Natural killer cell treated with Interleukin-12 subunit alpha and Interleukin-12 subunit beta and Interleukin-15 and Interleukin-18, amount 100 ng/mL, for 72 hours (primary cell): ENCODE data around the gene ANKRD65. TPM values are rescaled to one million over a fixed set of nuclear protein-coding genes. Genes with fewer than 3 reads are reported as not detected.
A peak's percentile ranks its signal among the peaks of the same experiment; 100 is the strongest.
"Not testable (repeated sequence)": the region's sequence is repeated elsewhere in the genome, so short reads cannot be mapped to it uniquely, and the experiment has no call there.

Experiments
- ATAC-seq, 2 donors: fragments of 150-1000 bp; cut with Tn5 transposase in 1 of 2; sonication (Bioruptor Pico), chemical (Tn5 transposase) in 1 of 2; 2 replicates each; pipeline ENCODE4 v1.10.0; 2021
- DNase-seq: peaks from one replicate; pipeline ENCODE4 v3.0.0; 2022; ENCODE audit warnings: low spot score
- H3K27ac Mint-ChIP-seq, 2 donors: 1 replicate in 1 of 2; 2 replicates in 1 of 2; pipeline ENCODE4 v1.8.0; 2022; ENCODE audit warnings: mixed read lengths in 2 of 2, mild to moderate bottlenecking in 1 of 2, moderate library complexity in 1 of 2
- H3K27me3 Mint-ChIP-seq, 2 donors: 1 replicate in 1 of 2; 2 replicates in 1 of 2; pipeline ENCODE4 v1.8.0; 2022; ENCODE audit warnings: mixed read lengths in 2 of 2
- H3K36me3 Mint-ChIP-seq: one replicate; pipeline ENCODE4 v1.8.0; 2022; ENCODE audit warnings: mixed read lengths
- H3K4me1 Mint-ChIP-seq, 2 donors: 1 replicate in 1 of 2; 2 replicates in 1 of 2; pipeline ENCODE4 v1.8.0; 2022; ENCODE audit warnings: low read depth in 2 of 2, mixed read lengths in 2 of 2, mild to moderate bottlenecking in 1 of 2
- H3K4me3 Mint-ChIP-seq: one replicate; pipeline ENCODE4 v1.8.0; 2022; ENCODE audit warnings: mixed read lengths
- H3K9me3 Mint-ChIP-seq: 2 replicates; pipeline ENCODE4 v1.8.0; 2022; ENCODE audit warnings: mixed read lengths
- total RNA-seq, 2 donors: library from RNA; stranded (reverse); gene quantifications; one replicate each; pipeline ENCODE4 v1.2.3, GENCODE V29; 2022

The ANKRD65 gene
- not detected for total RNA-seq

GRCh38 chr1:1421147-1421906 is at the start of gene ANKRD65:
TSS of gene ANKRD65 (minus strand) at chr1:1421276. CDS start at chr1:1421005, 271 bp downstream.
- DNase-seq (peak; percentile 55), ATAC-seq (no peak)
- Mint-ChIP-seq H3K27ac (no peak within 1 kb of the TSS), H3K4me3 (no peak within 1 kb of the TSS), H3K36me3 (no peaks in the 10 kb centered on the region), H3K9me3 (no peaks in the 10 kb centered on the region), H3K4me1 (peaks cover 5 to 6% of the 10 kb centered on the region in 2 donors), H3K27me3 (peaks cover 7 to 8% of the 10 kb centered on the region in 2 donors)

GRCh38 chr1:1468196-1468985 is 47.3 kb upstream of the ANKRD65 start:
- not testable (repeated sequence) for H3K27ac Mint-ChIP-seq, ATAC-seq, H3K4me1 Mint-ChIP-seq, H3K36me3 Mint-ChIP-seq, H3K9me3 Mint-ChIP-seq, DNase-seq, H3K4me3 Mint-ChIP-seq, H3K27me3 Mint-ChIP-seq

DNA sequence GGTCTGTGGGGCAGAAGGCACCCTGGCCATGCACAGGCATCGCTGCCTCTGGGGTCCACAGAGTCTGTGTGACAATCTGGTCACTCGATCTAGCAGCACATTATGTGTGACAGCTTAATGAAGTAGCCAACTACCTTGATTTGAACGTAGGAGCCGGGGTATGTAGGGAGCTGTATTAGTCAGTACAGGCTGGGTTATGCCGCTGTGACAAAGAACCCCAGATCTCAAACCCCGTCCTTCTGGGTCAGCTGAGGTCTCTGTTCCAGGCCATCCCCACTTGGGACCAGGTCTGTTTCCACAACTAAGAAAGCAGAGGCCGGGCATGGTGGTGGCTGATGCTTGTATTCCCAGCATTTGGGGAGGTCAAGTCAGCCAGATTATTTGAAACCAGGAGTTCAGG is 42.2 kb upstream of the ANKRD65 start:
- Mint-ChIP-seq H3K27ac (no peak overlapping the region), H3K4me1 (no peaks in the 10 kb centered on the region), H3K4me3 (no peak overlapping the region), H3K27me3 (peaks cover 0 to 2% of the 10 kb centered on the region in 2 donors), H3K36me3 (no peaks in the 10 kb centered on the region), H3K9me3 (no peaks in the 10 kb centered on the region)
- ATAC-seq, result no peak
- no peak for DNase-seq

- H3K9me3 Mint-ChIP-seq, result no peaks in the 10 kb centered on the region
- peak overlapping the region in 1 of 2 donors; percentile 48 for H3K27ac Mint-ChIP-seq
- H3K36me3 Mint-ChIP-seq, result no peaks in the 10 kb centered on the region
- no peak for DNase-seq
- H3K27me3 Mint-ChIP-seq, result peaks cover 0 to 2% of the 10 kb centered on the region in 2 donors
- no peaks in the 10 kb centered on the region for H3K4me1 Mint-ChIP-seq
- peak; percentile 22 to 68 for ATAC-seq
- H3K4me3 Mint-ChIP-seq, result no peak overlapping the region
These were observed 41.4 kb upstream of the ANKRD65 start for GRCh38 chr1:1462318-1462966.

- Mint-ChIP-seq H3K27me3 (peaks cover 0 to 2% of the 10 kb centered on the region in 2 donors), H3K9me3 (no peaks in the 10 kb centered on the region), H3K27ac (peak overlapping the region in 1 of 2 donors; percentile 48), H3K4me1 (no peaks in the 10 kb centered on the region), H3K36me3 (no peaks in the 10 kb centered on the region), H3K4me3 (no peak overlapping the region)
- DNase-seq (no peak), ATAC-seq (no peak)
These were observed 40.7 kb upstream of the ANKRD65 start for GRCh38 chr1:1461721-1462317.

GRCh38 chr1:1460540-1461130 is 39.6 kb upstream of the ANKRD65 start:
- no peaks in the 10 kb centered on the region for H3K4me1 Mint-ChIP-seq
- no peaks in the 10 kb centered on the region for H3K36me3 Mint-ChIP-seq
- peaks cover 0 to 2% of the 10 kb centered on the region in 2 donors for H3K27me3 Mint-ChIP-seq

DNA sequence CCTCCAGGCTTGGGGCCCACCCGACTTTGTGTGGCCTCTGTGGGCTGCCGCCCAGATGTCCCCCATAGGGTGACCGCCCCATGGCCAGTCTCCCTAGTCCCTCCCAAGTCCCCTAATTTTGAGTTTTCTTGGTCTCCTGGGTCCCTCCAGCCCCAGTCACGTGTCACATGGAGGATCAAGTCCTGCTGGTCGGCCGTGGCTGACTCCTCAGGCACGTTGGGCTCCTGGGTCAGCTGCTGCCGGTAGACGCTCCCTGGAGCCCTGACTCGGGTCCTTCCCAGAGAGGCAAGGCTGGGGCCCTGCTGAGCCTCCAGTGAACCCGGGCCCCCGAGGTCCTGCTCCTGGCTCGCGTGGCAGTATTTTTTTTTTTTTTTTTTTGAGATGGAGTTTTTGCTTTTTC is 38.6 kb upstream of the ANKRD65 start:
- not testable (repeated sequence) for H3K4me1 Mint-ChIP-seq, H3K9me3 Mint-ChIP-seq, DNase-seq, H3K36me3 Mint-ChIP-seq, H3K27ac Mint-ChIP-seq, H3K4me3 Mint-ChIP-seq, ATAC-seq, H3K27me3 Mint-ChIP-seq

More at GRCh38 chr1:1460540-1461130, 39.6 kb upstream of the ANKRD65 start:
- DNase-seq, result no peak
- H3K9me3 Mint-ChIP-seq, result no peaks in the 10 kb centered on the region
- no peak overlapping the region for H3K4me3 Mint-ChIP-seq
- H3K27ac Mint-ChIP-seq, result no peak overlapping the region
- ATAC-seq, result no peak

DNA sequence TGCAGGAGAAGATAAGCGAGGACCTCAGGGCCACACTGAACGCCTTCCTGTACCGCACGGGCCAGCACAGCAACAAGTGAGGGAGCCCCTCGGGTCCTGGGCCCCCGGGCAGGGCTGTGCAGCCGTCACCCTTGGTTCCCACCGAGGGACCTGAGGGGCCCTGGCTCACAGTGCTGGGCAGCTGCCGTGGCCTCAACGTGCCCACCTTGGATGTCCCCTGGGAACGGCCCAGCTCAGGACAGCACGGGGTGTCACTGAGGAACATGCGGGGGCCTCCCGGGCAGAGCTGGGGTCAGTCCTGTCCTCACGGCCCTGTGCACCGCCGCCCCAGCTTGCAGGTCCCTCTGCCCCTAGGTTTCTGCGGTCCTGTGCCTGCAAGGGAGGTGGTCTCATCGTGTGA is 38.1 kb upstream of the ANKRD65 start:
- ATAC-seq, DNase-seq, H3K36me3 Mint-ChIP-seq, H3K27me3 Mint-ChIP-seq, H3K9me3 Mint-ChIP-seq, H3K4me1 Mint-ChIP-seq, H3K27ac Mint-ChIP-seq, H3K4me3 Mint-ChIP-seq: not testable (repeated sequence)

DNA sequence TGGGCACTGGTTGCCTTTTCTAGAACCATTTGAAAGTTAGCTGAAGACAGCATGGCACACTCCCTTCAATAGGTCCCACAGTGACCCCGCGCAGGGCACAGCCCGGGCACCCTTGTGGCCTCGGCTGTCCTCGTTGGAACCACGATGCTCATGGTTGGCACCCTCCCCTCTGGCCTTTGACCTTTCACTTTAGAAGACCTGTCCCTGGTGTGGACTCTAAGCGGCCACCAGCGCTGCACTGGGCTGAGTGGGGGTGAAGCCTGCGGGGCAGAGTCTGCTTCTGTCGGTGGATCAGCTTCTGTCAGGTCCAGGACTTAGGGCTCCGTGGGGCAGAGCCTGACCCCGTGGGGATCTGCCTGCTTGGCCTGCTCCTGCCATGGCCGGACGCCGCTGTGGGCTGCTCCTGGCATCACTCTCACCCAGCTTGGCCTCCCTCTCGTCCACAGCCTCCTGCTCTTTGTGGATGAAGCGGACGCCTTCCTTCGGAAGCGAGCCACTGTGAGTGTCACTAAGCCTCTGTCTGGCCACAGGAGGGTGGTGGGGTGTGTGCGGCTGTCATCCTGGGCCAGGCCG is 35.7 kb upstream of the ANKRD65 start:
- not testable (repeated sequence) for H3K27me3 Mint-ChIP-seq, H3K27ac Mint-ChIP-seq, H3K4me3 Mint-ChIP-seq, H3K36me3 Mint-ChIP-seq, H3K4me1 Mint-ChIP-seq, DNase-seq, H3K9me3 Mint-ChIP-seq
- peak in 1 of 2 donors; percentile 24 for ATAC-seq

GRCh38 chr1:1455934-1456333 is 34.9 kb upstream of the ANKRD65 start:
- H3K9me3 Mint-ChIP-seq, H3K27ac Mint-ChIP-seq, H3K27me3 Mint-ChIP-seq: not testable (repeated sequence)

GRCh38 chr1:1455366-1455884 is 34.3 kb upstream of the ANKRD65 start:
- Mint-ChIP-seq H3K4me1 (no peaks in the 10 kb centered on the region), H3K9me3 (no peaks in the 10 kb centered on the region), H3K27me3 (no peaks in the 10 kb centered on the region), H3K36me3 (no peaks in the 10 kb centered on the region), H3K4me3 (no peak overlapping the region), H3K27ac (no peak overlapping the region)
- ATAC-seq, result no peak
- DNase-seq, result no peak

More at GRCh38 chr1:1455934-1456333, 34.9 kb upstream of the ANKRD65 start:
- not testable (repeated sequence) for H3K4me1 Mint-ChIP-seq, H3K4me3 Mint-ChIP-seq, H3K36me3 Mint-ChIP-seq, DNase-seq, ATAC-seq

DNA sequence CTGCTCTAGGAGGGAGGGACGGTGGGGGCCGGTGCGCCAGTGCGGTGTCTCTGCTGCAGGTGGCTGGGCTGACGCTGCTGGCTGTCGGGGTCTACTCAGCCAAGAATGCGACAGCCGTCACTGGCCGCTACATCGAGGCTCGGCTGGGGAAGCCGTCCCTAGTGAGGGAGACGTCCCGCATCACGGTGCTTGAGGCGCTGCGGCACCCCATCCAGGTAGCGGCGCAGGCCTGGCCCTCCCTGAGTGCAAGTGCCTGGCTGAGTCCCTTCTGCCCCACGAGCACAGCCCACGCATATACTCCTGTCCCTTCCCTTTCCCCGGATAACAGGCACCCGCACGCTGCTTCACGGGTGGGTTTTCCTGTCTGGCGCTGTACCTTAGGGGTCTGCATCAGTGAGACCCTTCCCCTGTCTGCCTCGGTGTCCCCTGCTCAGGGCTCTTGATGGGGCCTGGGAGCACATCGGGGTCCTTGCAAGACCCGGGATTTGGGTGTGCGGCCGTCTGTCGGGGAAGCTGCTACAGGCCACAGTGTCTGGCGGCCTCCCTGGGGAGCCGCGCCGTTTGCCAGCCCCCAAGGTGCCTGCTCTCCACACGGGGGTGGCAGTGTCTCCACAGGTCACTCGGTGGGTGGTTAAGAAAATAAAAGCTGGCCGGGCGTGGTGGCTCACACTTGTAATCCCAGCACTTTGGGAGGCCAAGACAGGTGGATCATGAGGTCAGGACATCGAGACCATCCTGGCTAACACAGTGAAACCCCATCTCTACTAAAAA is 33.4 kb upstream of the ANKRD65 start:
- not testable (repeated sequence) for H3K36me3 Mint-ChIP-seq, H3K27me3 Mint-ChIP-seq, H3K4me1 Mint-ChIP-seq, H3K27ac Mint-ChIP-seq, DNase-seq, H3K4me3 Mint-ChIP-seq, H3K9me3 Mint-ChIP-seq, ATAC-seq
